Measurements from ENCODE around the gene OSMR. TPM values are rescaled to one million over a fixed set of nuclear protein-coding genes. Genes with fewer than 3 reads are reported as not detected.

OSMR gene
- total and polyA plus RNA-seq, 9 of the 15 experiments (the other 6 are each of a cell fraction or from before 2014, with no cell fraction given) = 0.18 to 1.7 (median 0.94) TPM

- TF ChIP-seq ZNF592 (IDR thresholded peaks at IDR 0.05) = no peak
- no peak for TF ChIP-seq ZFP91 (CRISPR knock-in tag; IDR thresholded peaks at IDR 0.05)
- no peak for TF ChIP-seq U2AF2 (optimal IDR thresholded peaks at IDR 0.05; ENCODE audit: low read depth, low read length)
- no peak for TF ChIP-seq ADNP (tag; IDR thresholded peaks at IDR 0.05)
- TF ChIP-seq PHF21A (IDR thresholded peaks at IDR 0.05; ENCODE audit: borderline replicate concordance, low read depth) = no peak
- no peak for TF ChIP-seq PREB (CRISPR knock-in tag; IDR thresholded peaks at IDR 0.05)
- no peak for TF ChIP-seq MED1 (CRISPR knock-in tag; IDR thresholded peaks at IDR 0.05; ENCODE audit: borderline replicate concordance)
- no peak for TF ChIP-seq KDM5B (IDR thresholded peaks at IDR 0.05; ENCODE audit: insufficient replicate concordance, low read depth, low read length)
- no peak for TF ChIP-seq ID3 (CRISPR knock-in tag; IDR thresholded peaks at IDR 0.05)
- no peak for TF ChIP-seq ID3 (tag; IDR thresholded peaks at IDR 0.05)
These were observed 94.5 kb downstream of the OSMR start (continued) for GRCh38 chr5:38940230-38940858.
